Measurements from ENCODE around the gene PLCG1. TPM values are rescaled to one million over a fixed set of nuclear protein-coding genes. Genes with fewer than 3 reads are reported as not detected.
"Not testable (repeated sequence)": the region's sequence is repeated elsewhere in the genome, so short reads cannot be mapped to it uniquely, and the experiment has no call there.

Gene PLCG1
- total RNA-seq, 1 donor from 2014 or later: 134 TPM

GRCh38 chr20:41124451-41125094 is 12.8 kb upstream of the PLCG1 start:
- DNase-seq (ENCODE audit: low read depth): no peak

- DNase-seq (ENCODE audit: low read depth): no peak
These were observed 11.5 kb upstream of the PLCG1 start for GRCh38 chr20:41125530-41126457.

GRCh38 chr20:41126719-41127118 is 10.6 kb upstream of the PLCG1 start:
- no peak for DNase-seq (ENCODE audit: low read depth)

- not testable (repeated sequence) for DNase-seq (ENCODE audit: low read depth)
These were observed 9.0 kb upstream of the PLCG1 start for GRCh38 chr20:41128317-41128716.

GRCh38 chr20:41131594-41132387 is 5.6 kb upstream of the PLCG1 start:
- no peak for DNase-seq (ENCODE audit: low read depth)

- not testable (repeated sequence) for DNase-seq (ENCODE audit: low read depth)
These were observed 5.0 kb upstream of the PLCG1 start for GRCh38 chr20:41132388-41132775.

GRCh38 chr20:41133709-41134361 is 3.5 kb upstream of the PLCG1 start:
- no peak for DNase-seq (ENCODE audit: low read depth)

GRCh38 chr20:41134362-41135186 is 2.8 kb upstream of the PLCG1 start:
- DNase-seq (ENCODE audit: low read depth): no peak

GRCh38 chr20:41135187-41135887 is 2.0 kb upstream of the PLCG1 start:
- DNase-seq (ENCODE audit: low read depth): no peak

GRCh38 chr20:41135888-41136679 is 1.3 kb upstream of the PLCG1 start:
- DNase-seq (ENCODE audit: low read depth): no peak

- no peak for DNase-seq (ENCODE audit: low read depth)
These were observed 501 bp downstream of the PLCG1 start for GRCh38 chr20:41137614-41138474.

- DNase-seq (ENCODE audit: low read depth): no peak
These were observed 1.3 kb downstream of the PLCG1 start for GRCh38 chr20:41138475-41139226.

GRCh38 chr20:41139227-41140093 is 2.1 kb downstream of the PLCG1 start:
- DNase-seq (ENCODE audit: low read depth): no peak

- no peak for DNase-seq (ENCODE audit: low read depth)
These were observed 3.1 kb downstream of the PLCG1 start for GRCh38 chr20:41140226-41141133.

GRCh38 chr20:41141153-41141815 is 3.9 kb downstream of the PLCG1 start:
- no peak for DNase-seq (ENCODE audit: low read depth)

All from renal cortical epithelial cell (primary cell).